ENCODE results near the gene KCNE4.
"Not testable (repeated sequence)": the region's sequence is repeated elsewhere in the genome, so short reads cannot be mapped to it uniquely, and the experiment has no call there.

KCNE4 gene

GRCh38 chr2:223058952-223059716 is 7.1 kb downstream of the KCNE4 start:
- DNase-seq = no peak

- no peak for DNase-seq
Observed at GRCh38 chr2:223060201-223060825, 8.3 kb downstream of the KCNE4 start.

GRCh38 chr2:223062396-223062795 is 10.4 kb downstream of the KCNE4 start:
- DNase-seq = no peak

GRCh38 chr2:223065107-223065506 is 13.1 kb downstream of the KCNE4 start:
- no peak for DNase-seq

- no peak for DNase-seq
Observed at GRCh38 chr2:223066721-223067120, 14.7 kb downstream of the KCNE4 start.

- DNase-seq = no peak
Observed at GRCh38 chr2:223068071-223068470, 16.1 kb downstream of the KCNE4 start.

GRCh38 chr2:223069465-223069864 is 17.5 kb downstream of the KCNE4 start:
- DNase-seq = no peak

- DNase-seq = no peak
Observed at GRCh38 chr2:223069988-223070387, 18.0 kb downstream of the KCNE4 start.

GRCh38 chr2:223071139-223071538 is 19.1 kb downstream of the KCNE4 start:
- no peak for DNase-seq

- no peak for DNase-seq
Observed at GRCh38 chr2:223072826-223073225, 20.8 kb downstream of the KCNE4 start.

GRCh38 chr2:223075301-223076270 is 23.6 kb downstream of the KCNE4 start:
- no peak for DNase-seq

GRCh38 chr2:223076573-223076972 is 24.6 kb downstream of the KCNE4 start:
- no peak for DNase-seq

GRCh38 chr2:223078482-223078881 is 26.5 kb downstream of the KCNE4 start:
- DNase-seq = no peak

- DNase-seq = no peak
Observed at GRCh38 chr2:223079378-223079777, 27.4 kb downstream of the KCNE4 start.

GRCh38 chr2:223079925-223080324 is 27.9 kb downstream of the KCNE4 start:
- no peak for DNase-seq

GRCh38 chr2:223080790-223081360 is 28.9 kb downstream of the KCNE4 start:
- not testable (repeated sequence) for DNase-seq

- DNase-seq = no peak
Observed at GRCh38 chr2:223081789-223082188, 29.8 kb downstream of the KCNE4 start.

- no peak for DNase-seq
Observed at GRCh38 chr2:223082706-223083105, 30.7 kb downstream of the KCNE4 start.

GRCh38 chr2:223083402-223084070 is 31.5 kb downstream of the KCNE4 start:
- no peak for DNase-seq

GRCh38 chr2:223084873-223085272 is 32.9 kb downstream of the KCNE4 start:
- DNase-seq = no peak

GRCh38 chr2:223086370-223086981 is 34.5 kb downstream of the KCNE4 start:
- no peak for DNase-seq

- DNase-seq = no peak
Observed at GRCh38 chr2:223087466-223087865, 35.5 kb downstream of the KCNE4 start.

All from activated CD4-positive, alpha-beta T cell treated with anti-CD3 and anti-CD28 coated beads for 48 hours (primary cell).